Activated T-helper 1 cell treated with Interleukin-2 at 50 U/mL for 16 hours (primary cell): ENCODE data around the gene NAALADL1.
"Not testable (repeated sequence)": the region's sequence is repeated elsewhere in the genome, so short reads cannot be mapped to it uniquely, and the experiment has no call there.

ENCODE experiments used
- DNase-seq: peaks from one replicate; pipeline ENCODE4 v3.0.0-alpha.2; 2020; ENCODE audit warnings: low read depth

The NAALADL1 gene

DNA sequence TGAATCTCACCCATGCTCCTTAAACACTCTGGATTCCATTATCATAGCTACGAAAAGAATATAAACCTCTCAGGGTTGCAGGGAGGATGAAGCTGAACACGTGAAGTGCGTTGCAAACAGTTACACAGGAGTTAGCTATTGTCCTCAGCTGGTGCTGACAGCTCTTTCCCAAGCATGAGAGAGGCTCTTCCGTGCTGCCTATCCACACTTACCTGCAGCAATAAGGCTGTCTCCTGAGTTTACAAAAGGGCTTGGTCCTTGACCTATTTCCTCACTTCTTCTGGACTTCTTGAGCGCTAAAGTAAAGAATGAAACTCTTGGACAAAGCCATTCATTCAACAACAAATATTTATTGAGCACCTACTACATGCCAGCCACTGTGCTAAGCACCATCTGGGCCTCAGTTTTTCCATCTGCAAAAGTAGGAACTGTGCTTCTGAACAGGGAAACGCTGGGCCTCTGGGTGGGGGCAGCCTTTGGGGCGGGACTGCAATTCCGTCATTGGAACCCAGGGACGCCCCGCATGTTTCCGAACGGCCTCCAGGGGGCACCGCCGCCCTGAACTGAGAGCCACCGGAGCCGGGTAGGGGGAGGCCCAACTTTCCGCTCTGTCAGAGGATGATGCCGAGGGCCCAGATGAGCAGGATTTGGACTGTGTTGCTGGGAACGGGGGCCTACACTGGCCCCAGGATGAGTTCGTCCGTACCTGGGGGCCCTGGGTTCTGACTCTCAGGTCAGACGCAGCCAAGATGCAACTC is 45.0 kb downstream of the NAALADL1 start:
- DNase-seq, result peak; percentile 82

DNA sequence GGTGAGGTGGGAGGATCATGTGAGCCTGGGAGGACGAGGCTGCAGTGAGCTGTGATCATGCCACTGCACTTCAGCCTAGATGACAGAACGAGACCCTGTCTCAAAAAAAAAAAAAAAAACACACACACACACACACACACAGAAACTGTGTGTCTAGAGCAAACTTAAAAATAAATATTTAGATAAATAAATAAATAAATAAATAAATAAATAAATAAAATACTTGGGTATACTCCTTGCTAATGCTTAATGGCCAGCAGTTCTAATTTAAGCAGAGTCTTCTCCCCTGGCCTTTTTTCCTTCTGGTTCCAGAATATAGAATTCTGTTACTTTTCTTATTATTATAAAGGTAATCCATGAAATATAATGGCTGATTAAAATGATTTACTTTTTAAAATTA is 49.5 kb downstream of the NAALADL1 start:
- no peak for DNase-seq

DNA sequence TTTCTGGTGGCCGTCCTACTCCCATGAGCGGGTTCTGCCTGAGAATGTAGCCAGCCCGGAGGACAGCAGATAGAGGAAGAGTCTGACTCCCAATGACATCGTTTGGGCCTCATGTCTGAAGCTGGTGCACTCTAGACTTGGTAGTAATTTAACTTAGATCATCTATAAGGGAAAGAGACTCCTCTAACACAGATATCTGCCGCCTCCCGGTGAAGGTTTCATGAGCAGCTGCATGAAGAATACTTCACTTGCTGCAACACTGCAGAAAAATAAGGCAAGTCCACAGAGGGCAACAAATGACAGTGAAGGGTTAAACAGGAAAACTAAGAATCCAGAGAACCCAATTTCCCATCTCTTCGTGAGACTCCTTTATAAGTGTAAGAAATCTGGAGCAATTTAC is 50.3 kb downstream of the NAALADL1 start:
- DNase-seq, result no peak

DNA sequence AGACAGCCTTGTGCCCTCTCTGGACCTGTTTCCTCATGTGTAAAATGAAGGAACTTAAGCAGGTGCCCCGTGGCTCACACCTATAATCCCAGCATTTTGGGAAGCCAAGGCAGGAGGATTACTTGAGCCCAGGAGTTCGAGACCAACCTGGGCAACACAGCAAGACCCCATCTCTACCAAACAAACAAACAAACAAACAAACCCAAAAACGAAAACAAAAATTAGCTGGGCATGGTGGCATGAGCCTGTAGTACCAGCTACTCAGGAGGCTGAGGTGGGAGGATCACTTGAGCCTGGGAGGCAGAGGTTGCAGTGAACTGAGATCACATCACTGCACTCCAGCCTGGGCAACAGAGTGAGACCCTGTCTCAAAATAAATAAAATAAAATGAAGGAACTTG is 54.4 kb downstream of the NAALADL1 start:
- not testable (repeated sequence) for DNase-seq

DNA sequence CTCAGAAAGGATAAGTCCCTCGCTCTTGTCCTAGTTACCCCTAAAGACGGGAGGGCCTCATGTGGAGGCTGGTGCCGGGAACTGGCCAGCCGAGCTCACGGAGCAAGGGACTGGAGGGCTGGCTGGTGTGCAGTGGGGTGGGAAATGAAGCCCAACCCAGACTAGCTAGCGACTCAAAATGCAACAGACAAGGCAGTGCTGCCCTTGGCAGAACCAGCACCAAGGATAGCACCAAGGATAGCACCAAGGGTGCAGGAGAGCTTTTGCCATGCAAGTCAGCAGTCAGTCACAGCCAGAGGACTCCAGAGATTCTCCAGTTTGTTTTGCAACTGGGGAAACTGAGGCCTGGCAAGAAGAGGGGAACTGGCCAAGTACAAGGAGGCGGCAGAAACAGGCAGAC is 55.1 kb downstream of the NAALADL1 start:
- no peak for DNase-seq

DNA sequence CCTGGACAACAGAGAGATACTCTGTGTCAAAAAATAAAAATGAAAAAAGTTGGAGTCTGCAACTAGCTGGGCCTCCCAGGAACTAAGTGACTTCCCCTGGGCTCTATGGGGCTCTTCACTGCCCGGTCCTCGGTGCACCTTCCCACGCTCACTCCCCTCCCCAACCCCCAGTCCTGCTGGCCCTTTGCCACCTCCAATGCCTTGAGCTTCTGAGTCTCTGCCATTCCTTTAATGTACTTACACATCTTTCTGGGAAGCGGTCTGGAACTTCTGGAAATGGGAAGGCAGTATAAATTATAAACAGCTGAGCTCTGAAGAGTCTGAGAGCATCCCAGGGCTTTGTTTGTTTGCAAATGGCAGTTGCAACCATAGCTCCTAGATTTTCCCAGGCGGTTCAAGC is 55.6 kb downstream of the NAALADL1 start:
- DNase-seq, result no peak

DNA sequence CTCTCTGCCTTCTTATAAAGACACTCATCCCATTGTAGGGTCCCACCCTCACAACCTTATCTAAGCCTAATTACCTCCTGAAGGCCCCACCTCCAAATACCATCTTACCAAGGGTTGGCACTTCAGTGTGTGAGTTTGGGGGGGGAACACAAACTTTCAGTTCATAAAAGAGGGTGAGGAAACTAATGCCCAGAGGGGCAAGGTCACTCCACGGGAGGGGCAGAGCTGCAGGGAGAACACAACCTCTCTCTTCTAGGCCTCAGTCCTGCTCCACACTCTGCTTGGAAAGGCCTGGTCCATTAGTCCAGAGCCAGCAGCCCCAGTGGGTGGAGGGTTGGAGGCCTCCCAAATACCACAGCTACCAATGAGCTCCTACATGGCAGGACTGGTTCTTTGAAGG is 58.9 kb downstream of the NAALADL1 start:
- no peak for DNase-seq

DNA sequence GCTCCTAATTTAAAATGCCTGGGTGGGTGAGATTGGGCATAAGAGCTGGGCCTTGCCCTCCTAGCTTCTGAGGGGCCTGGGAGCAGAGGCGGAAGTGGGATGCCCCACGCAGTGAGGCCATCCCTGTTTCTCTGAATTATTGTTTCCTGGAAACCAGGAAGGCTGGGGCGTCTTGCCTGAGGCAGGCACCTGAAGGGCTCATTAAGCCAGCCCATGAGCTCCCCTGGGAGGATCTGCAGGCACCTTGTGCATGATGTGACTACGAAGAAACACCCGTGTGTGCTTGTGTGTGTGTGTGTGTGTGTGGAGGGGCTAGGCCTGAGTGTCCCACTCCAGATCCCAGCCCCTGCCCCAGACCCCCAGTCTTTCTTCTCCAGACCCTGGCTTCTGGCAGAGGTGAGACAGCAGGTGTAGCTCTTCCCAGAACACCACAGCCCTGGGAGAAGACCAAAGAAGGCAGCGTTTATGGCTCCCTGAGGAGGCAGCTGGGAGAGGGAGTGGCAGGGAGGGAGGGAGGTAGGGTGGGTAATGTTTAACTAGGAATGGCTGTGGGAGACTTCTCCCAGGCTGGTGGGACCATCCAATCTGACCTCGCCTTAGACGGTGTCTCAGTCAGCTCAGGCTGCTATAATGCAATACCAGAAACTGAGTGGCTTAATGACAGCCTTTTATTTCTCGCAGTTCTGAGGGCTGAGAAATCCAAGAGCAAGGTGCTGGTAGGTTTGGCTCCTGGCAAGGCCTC is 59.5 kb downstream of the NAALADL1 start:
- no peak for DNase-seq

DNA sequence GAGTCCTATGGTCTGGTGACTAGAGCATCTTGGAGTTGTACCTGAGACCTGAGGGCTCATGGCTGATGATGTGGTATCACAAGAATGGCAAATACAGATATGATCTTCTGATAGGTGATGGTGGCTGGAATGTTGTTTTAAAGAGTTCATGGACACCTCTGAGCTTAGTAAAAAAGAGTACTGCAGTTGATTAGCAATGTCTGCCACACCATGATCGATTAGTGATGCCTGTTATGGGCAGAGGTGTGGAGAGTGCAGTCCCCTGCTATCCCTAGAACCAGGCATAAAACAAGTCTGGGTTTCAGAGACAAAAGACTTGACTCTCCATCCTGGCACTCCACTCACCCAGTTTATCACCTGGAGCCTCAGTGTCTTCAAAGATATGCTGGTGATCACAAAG is 60.2 kb downstream of the NAALADL1 start:
- no peak for DNase-seq

DNA sequence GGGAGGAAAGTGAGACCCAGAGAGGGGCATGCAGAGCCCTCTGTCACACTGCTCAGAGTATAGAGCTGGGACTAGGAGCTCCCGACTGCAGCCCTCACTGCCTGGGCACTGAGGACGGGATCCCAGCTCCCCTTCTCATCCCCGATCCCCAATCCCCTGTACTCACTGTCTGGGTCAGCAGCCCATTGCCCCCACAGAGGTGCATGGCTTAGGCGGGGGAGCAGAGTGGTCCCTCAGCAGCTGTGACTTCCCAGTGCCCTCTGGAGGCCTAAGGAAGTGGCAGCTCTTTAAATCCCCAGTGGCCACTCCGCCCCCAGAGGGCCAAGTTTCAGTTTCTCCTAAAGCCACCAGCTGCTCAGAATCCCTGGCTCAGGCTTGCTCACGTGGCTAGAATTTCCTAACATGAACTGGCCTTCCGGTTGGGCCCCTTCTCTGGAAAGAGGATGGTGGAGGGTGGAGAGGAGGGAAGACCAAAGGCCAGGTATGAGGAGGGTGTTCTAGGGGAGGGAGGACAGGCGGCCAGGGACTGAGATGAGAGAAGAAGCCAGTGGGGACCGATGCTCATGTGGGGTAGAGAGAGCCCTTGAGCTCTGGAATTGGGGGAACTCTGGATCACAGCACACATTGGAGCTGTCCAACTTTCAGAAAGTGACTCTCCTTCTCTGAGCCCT is 61.5 kb downstream of the NAALADL1 start, which contains the start of gene BATF2:
Gene BATF2 (minus strand): TSS at position 262 of the 671 bp plus-strand sequence. CDS start 57 bp downstream, at position 205.
- no peak for DNase-seq

DNA sequence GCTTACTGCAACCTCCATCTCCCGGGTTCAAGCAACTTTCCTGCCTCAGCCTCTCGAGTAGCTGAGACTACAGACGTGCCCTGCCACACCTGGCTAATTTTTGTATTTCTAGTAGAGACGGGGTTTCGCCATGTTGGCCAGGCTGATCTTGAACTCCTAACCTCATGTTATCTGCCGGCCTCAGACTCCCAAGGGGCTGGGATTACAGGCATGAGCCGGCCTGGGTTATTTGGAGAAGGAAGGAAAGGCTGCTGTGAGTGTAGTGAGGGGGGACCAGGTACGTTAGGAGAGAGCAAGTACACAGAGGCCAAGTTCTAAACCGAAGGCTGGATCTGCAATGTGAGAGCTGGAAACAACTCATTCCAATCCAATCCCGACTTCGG is 62.0 kb downstream of the NAALADL1 start:
- DNase-seq, result no peak
